ENCODE measurements around the gene CCDC177. TPM values are rescaled to one million over a fixed set of nuclear protein-coding genes. Genes with fewer than 3 reads are reported as not detected.
A peak's percentile ranks its signal among the peaks of the same experiment; 100 is the strongest.

CCDC177 gene
- polyA plus RNA-seq, 2 of the 4 experiments (the other 2 are of a cell fraction) = not detected

- POLR2A ChIA-PET = no interaction called here
- no peak overlapping the region for H3K4me3 ChIP-seq
These were observed 40.4 kb upstream of the CCDC177 start for GRCh38 chr14:69615121-69615495.

DNA sequence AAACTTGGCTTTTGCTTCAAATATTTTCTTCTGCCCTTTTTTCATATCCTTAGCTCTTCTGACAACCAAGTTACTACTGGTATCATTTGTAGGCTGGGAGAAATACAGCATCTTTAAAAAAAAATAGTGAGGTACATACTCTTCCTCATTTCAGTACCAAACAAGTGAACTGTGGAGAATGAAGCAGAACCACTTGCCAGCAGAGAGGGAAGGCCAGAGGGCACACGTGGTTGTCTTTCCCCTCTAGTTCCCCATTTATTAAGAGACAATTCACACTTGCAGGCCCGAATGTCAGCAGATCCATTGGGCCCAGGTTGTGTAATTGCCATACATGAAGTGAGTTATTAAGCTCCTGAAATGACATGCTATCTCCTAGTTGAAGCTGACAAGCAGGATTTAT is 39.9 kb upstream of the CCDC177 start:
- H3K27ac ChIP-seq = no peak overlapping the region
- ChIA-PET POLR2A (no interaction called here), CTCF (interaction anchor here (0.7 to 1.2 kb wide), 4 partner anchors 9 to 112 kb away, joined by 3 read pairs; no protein-coding TSS in a partner anchor)
- peaks cover 18% of the 10 kb centered on the region for H3K4me1 ChIP-seq
- H3K9me3 ChIP-seq = no peaks in the 10 kb centered on the region
- WGBS (ENCODE audit: missing lambda C conversion rate) = 65% methylated on average over 2 of the region's 2 CpGs
- H3K4me2 ChIP-seq = no peak overlapping the region
- DNase-seq (ENCODE audit: low read depth in 1 of 2, low spot score in 1 of 2) (no peak), FAIRE-seq (no peak), ATAC-seq (no peak)
- TF ChIP-seq TFCP2L1 (CRISPR knock-in tag; IDR thresholded peaks at IDR 0.05) (no peak), RNF2 (IDR thresholded peaks at IDR 0.05; ENCODE audit: borderline replicate concordance, low read depth) (no peak), RCOR1 (IDR thresholded peaks at IDR 0.05; ENCODE audit: low read depth, low read length) (no peak), SREBF2 (IDR thresholded peaks at IDR 0.05) (no peak), ATOH8 (CRISPR knock-in tag; IDR thresholded peaks at IDR 0.05; ENCODE audit: low read depth) (no peak), HES2 (IDR thresholded peaks at IDR 0.05) (no peak), JUN (IDR thresholded peaks at IDR 0.05) (no peak), REST (IDR thresholded peaks at IDR 0.05) (no peak), CTCF (IDR thresholded peaks at IDR 0.05) (no peak)
- H3K4me3 ChIP-seq = no peak overlapping the region

More at GRCh38 chr14:69615121-69615495, 40.4 kb upstream of the CCDC177 start:
- no peak overlapping the region for H3K4me2 ChIP-seq
- CTCF ChIA-PET = interaction anchor here (0.7 to 1.2 kb wide), 4 partner anchors 9 to 112 kb away, joined by 3 read pairs; no protein-coding TSS in a partner anchor
- no peak for DNase-seq (ENCODE audit: low read depth in 1 of 2, low spot score in 1 of 2)
- no peak overlapping the region for H3K27ac ChIP-seq
- TF ChIP-seq EHMT2 (IDR thresholded peaks at IDR 0.05; ENCODE audit: low read depth) (no peak), EP300 (IDR thresholded peaks at IDR 0.05) (no peak)
- peaks cover 18% of the 10 kb centered on the region for H3K4me1 ChIP-seq
- 80% methylated on average over 5 of the region's 5 CpGs for WGBS (ENCODE audit: missing lambda C conversion rate)
- H3K9me3 ChIP-seq = no peaks in the 10 kb centered on the region
- ATAC-seq = no peak
- FAIRE-seq = no peak

- peaks cover 18% of the 10 kb centered on the region for H3K4me1 ChIP-seq
- TF ChIP-seq TP53 (CRISPR knock-in tag; IDR thresholded peaks at IDR 0.05) (no peak), EP300 (IDR thresholded peaks at IDR 0.05) (no peak), HOXB13 (CRISPR knock-in tag; IDR thresholded peaks at IDR 0.05; ENCODE audit: low read depth) (no peak), ATOH8 (CRISPR knock-in tag; IDR thresholded peaks at IDR 0.05; ENCODE audit: low read depth) (no peak), MYC (IDR thresholded peaks at IDR 0.05; ENCODE audit: borderline replicate concordance, low read length) (no peak)
- WGBS (ENCODE audit: missing lambda C conversion rate) = 89% methylated on average over 4 of the region's 4 CpGs
- no peak for ATAC-seq
- no peak for FAIRE-seq
- ChIA-PET POLR2A (no interaction called here), CTCF (interaction anchor here (1.3 to 2.0 kb wide), 6 partner anchors 16 to 113 kb away, joined by 3 to 10 read pairs (median 4); no protein-coding TSS in a partner anchor)
- 0 out of 6 replicates have a peak overlapping the region, but pooled peaks of 1 of the 2 experiments have one; percentile 1 for H3K27ac ChIP-seq
- peak overlapping the region; percentile 93 for H3K4me2 ChIP-seq
- H3K9me3 ChIP-seq = no peaks in the 10 kb centered on the region
- no peak overlapping the region for H3K4me3 ChIP-seq
- DNase-seq (ENCODE audit: low read depth in 1 of 2, low spot score in 1 of 2) = no peak
These were observed 38.8 kb upstream of the CCDC177 start for GRCh38 chr14:69613312-69614073.
